Prostate gland (tissue), 2 donors: ENCODE results near the gene YOD1. TPM values are rescaled to one million over a fixed set of nuclear protein-coding genes. Genes with fewer than 3 reads are reported as not detected.

Experiments used
- DNase-seq: peaks from one replicate; pipeline ENCODE4 v3.0.0-alpha.2; 2019; ENCODE audit warnings: low spot score
- H3K27ac ChIP-seq, 2 donors: fragments of 200-600 bp; sonication (generic); 2 replicates each; pipeline ENCODE4 v1.5.1; 2017 to 2019
- H3K27me3 ChIP-seq: fragments of 200-600 bp; sonication (generic); replicated peaks from 2 replicates; pipeline ENCODE4 v1.5.1; 2019; ENCODE audit not compliant: insufficient read depth
- H3K36me3 ChIP-seq, 2 donors: fragments of 200-600 bp; sonication (generic); 1 replicate in 1 of 2; 2 replicates in 1 of 2; pipeline versions ENCODE4 v1.5.1 to v1.8.1; 2017 to 2019
- H3K4me1 ChIP-seq: fragments of 200-600 bp; sonication (generic); replicated peaks from 2 replicates; pipeline ENCODE4 v1.5.1; 2019
- H3K4me3 ChIP-seq, 2 donors: fragments of 200-600 bp; sonication (generic); 2 replicates each; pipeline ENCODE4 v1.5.1; 2017 to 2019
- H3K9me3 ChIP-seq: fragments of 200-600 bp; sonication (generic); 2 replicates; pipeline ENCODE4 v1.5.1; 2017
- CTCF ChIP-seq, 4 experiments: fragments of 200-600 bp in 2 of 4; fragments of 450-650 bp in 2 of 4; sonication (generic) in 2 of 4; IDR thresholded peaks; 1 replicate in 3 of 4; 2 replicates in 1 of 4; pipeline ENCODE4 v1.5.1; 2016 to 2019; ENCODE audit warnings: antibody characterized with exemption in 4 of 4, mild to moderate bottlenecking in 2 of 4, moderate library complexity in 2 of 4
- POLR2A ChIP-seq: fragments of 450-650 bp; IDR thresholded peaks from one replicate; pipeline ENCODE4 v1.6.1; 2016; ENCODE audit warnings: antibody characterized with exemption, mild to moderate bottlenecking
- POLR2AphosphoS5 ChIP-seq: sonication (generic); formaldehyde crosslinking; IDR thresholded peaks from one replicate; pipeline ENCODE4 v1.6.1; 2017; ENCODE audit warnings: antibody characterized with exemption
- WGBS: methylation state at CpG from one replicate; pipeline ENCODE4 v1.1.5; 2018; 5-methylcytosine and 5-hydroxymethylcytosine counted together
- intact Hi-C: fragments of 100-400 bp; cut with DNase I; formaldehyde crosslinking; loops from one replicate; pipeline ENCODE4 v1.14.2; 2022
- total RNA-seq, 2 donors: library from RNA; depleted of rRNA; stranded (reverse); fragments of >200 nt; gene quantifications; one replicate each; pipeline ENCODE4 v1.1.0, GENCODE V29; 2016

Gene YOD1
- total RNA-seq, 2 donors from 2014 or later = 6.2 to 10.8 TPM

GRCh38 chr1:207003210-207003609 is 47.8 kb downstream of the YOD1 start:
- Histone ChIP-seq H3K4me1 (peaks cover 14% of the 10 kb centered on the region), H3K9me3 (no peaks in the 10 kb centered on the region), H3K27ac (peak overlapping the region; percentile 59 to 72), H3K36me3 (no peaks in the 10 kb centered on the region), H3K4me3 (no peak overlapping the region), H3K27me3 (no peaks in the 10 kb centered on the region)
- 77% methylated on average over 4 of the region's 4 CpGs for WGBS
- intact Hi-C loops = no loop called here
- no peak for TF ChIP-seq POLR2A
- no peak for TF ChIP-seq CTCF (IDR thresholded peaks at IDR 0.05)
- no peak for TF ChIP-seq POLR2AphosphoS5
- DNase-seq = no peak

- peak overlapping the region; percentile 59 to 72 for H3K27ac ChIP-seq
- intact Hi-C loops = no loop called here
- H3K27me3 ChIP-seq = no peaks in the 10 kb centered on the region
- peak; percentile 55 for DNase-seq
- WGBS = 22% methylated on average over 1 of the region's 1 CpG
- peaks cover 14% of the 10 kb centered on the region for H3K4me1 ChIP-seq
- H3K9me3 ChIP-seq = no peaks in the 10 kb centered on the region
- peak; percentile 40 for TF ChIP-seq POLR2AphosphoS5
- TF ChIP-seq CTCF (IDR thresholded peaks at IDR 0.05) = no peak
- TF ChIP-seq POLR2A = no peak
- H3K4me3 ChIP-seq = no peak overlapping the region
- H3K36me3 ChIP-seq = no peaks in the 10 kb centered on the region
Measured at GRCh38 chr1:207002724-207003146, 48.3 kb downstream of the YOD1 start.

GRCh38 chr1:207001492-207002245 is 49.3 kb downstream of the YOD1 start:
- Histone ChIP-seq H3K27me3 (no peaks in the 10 kb centered on the region), H3K36me3 (no peaks in the 10 kb centered on the region), H3K27ac (no peak overlapping the region), H3K4me1 (peaks cover 14% of the 10 kb centered on the region), H3K9me3 (no peaks in the 10 kb centered on the region), H3K4me3 (no peak overlapping the region)
- TF ChIP-seq CTCF (IDR thresholded peaks at IDR 0.05) = no peak
- no peak for TF ChIP-seq POLR2A
- no peak for TF ChIP-seq POLR2AphosphoS5
- intact Hi-C loops = no loop called here
- DNase-seq = no peak
- WGBS = 71% methylated on average over 5 of the region's 5 CpGs

- peaks cover 14% of the 10 kb centered on the region for H3K4me1 ChIP-seq
- no peak overlapping the region for H3K27ac ChIP-seq
- 80% methylated on average over 5 of the region's 5 CpGs for WGBS
- H3K36me3 ChIP-seq = no peaks in the 10 kb centered on the region
- no peaks in the 10 kb centered on the region for H3K9me3 ChIP-seq
- intact Hi-C loops = no loop called here
- no peak for DNase-seq
- no peak overlapping the region for H3K4me3 ChIP-seq
- TF ChIP-seq POLR2AphosphoS5 = no peak
- TF ChIP-seq CTCF (IDR thresholded peaks at IDR 0.05) = no peak
- no peak for TF ChIP-seq POLR2A
- no peaks in the 10 kb centered on the region for H3K27me3 ChIP-seq
Measured at GRCh38 chr1:207000651-207001291, 50.2 kb downstream of the YOD1 start.
